ENCODE measurements around the gene HTR2A.

The HTR2A gene

GRCh38 chr13:46846726-46847125, 50.1 kb downstream of the HTR2A start:
- H3K27me3 Mint-ChIP-seq (ENCODE audit: low read depth, poor library complexity): no peaks in the 10 kb centered on the region
- H3K4me3 Mint-ChIP-seq: no peak overlapping the region
- no peaks in the 10 kb centered on the region for H3K9me3 Mint-ChIP-seq
- no peak for DNase-seq
- no peaks in the 10 kb centered on the region for H3K36me3 Mint-ChIP-seq (ENCODE audit: low read depth)
- no peak for TF ChIP-seq CTCF (IDR thresholded peaks at IDR 0.05)
- peaks cover 16% of the 10 kb centered on the region for H3K4me1 Mint-ChIP-seq
- no peak overlapping the region for H3K27ac Mint-ChIP-seq

GRCh38 chr13:46845146-46845545, 51.7 kb downstream of the HTR2A start:
- TF ChIP-seq CTCF (IDR thresholded peaks at IDR 0.05): no peak
- Mint-ChIP-seq H3K36me3 (ENCODE audit: low read depth) (no peaks in the 10 kb centered on the region), H3K4me3 (no peak overlapping the region), H3K9me3 (no peaks in the 10 kb centered on the region), H3K27me3 (ENCODE audit: low read depth, poor library complexity) (no peaks in the 10 kb centered on the region), H3K4me1 (peaks cover 16% of the 10 kb centered on the region), H3K27ac (no peak overlapping the region)
- no peak for DNase-seq

- Mint-ChIP-seq H3K27ac (no peak overlapping the region), H3K36me3 (ENCODE audit: low read depth) (no peaks in the 10 kb centered on the region), H3K9me3 (no peaks in the 10 kb centered on the region), H3K4me1 (peaks cover 16% of the 10 kb centered on the region), H3K4me3 (no peak overlapping the region), H3K27me3 (ENCODE audit: low read depth, poor library complexity) (no peaks in the 10 kb centered on the region)
- DNase-seq: no peak
- TF ChIP-seq CTCF (IDR thresholded peaks at IDR 0.05): no peak
Observed at GRCh38 chr13:46844431-46844830, 52.4 kb downstream of the HTR2A start.

- H3K27ac Mint-ChIP-seq: no peak overlapping the region
- no peak for DNase-seq
- no peak for TF ChIP-seq CTCF (IDR thresholded peaks at IDR 0.05)
Observed at GRCh38 chr13:46839399-46839798, 57.5 kb downstream of the HTR2A start.

GRCh38 chr13:46834657-46835056, 62.2 kb downstream of the HTR2A start:
- Mint-ChIP-seq H3K4me1 (no peaks in the 10 kb centered on the region), H3K36me3 (ENCODE audit: low read depth) (no peaks in the 10 kb centered on the region), H3K4me3 (no peak overlapping the region), H3K27ac (no peak overlapping the region), H3K27me3 (ENCODE audit: low read depth, poor library complexity) (peaks cover 4% of the 10 kb centered on the region), H3K9me3 (peaks cover 6% of the 10 kb centered on the region)
- no peak for DNase-seq
- no peak for TF ChIP-seq CTCF (IDR thresholded peaks at IDR 0.05)

More at GRCh38 chr13:46839399-46839798, 57.5 kb downstream of the HTR2A start:
- H3K36me3 Mint-ChIP-seq (ENCODE audit: low read depth): no peaks in the 10 kb centered on the region
- peaks cover 4% of the 10 kb centered on the region for H3K27me3 Mint-ChIP-seq (ENCODE audit: low read depth, poor library complexity)
- H3K4me3 Mint-ChIP-seq: no peak overlapping the region
- no peaks in the 10 kb centered on the region for H3K4me1 Mint-ChIP-seq
- H3K9me3 Mint-ChIP-seq: peaks cover 6% of the 10 kb centered on the region

- Mint-ChIP-seq H3K27ac (no peak overlapping the region), H3K36me3 (ENCODE audit: low read depth) (no peaks in the 10 kb centered on the region), H3K27me3 (ENCODE audit: low read depth, poor library complexity) (peaks cover 4% of the 10 kb centered on the region), H3K4me1 (no peaks in the 10 kb centered on the region), H3K4me3 (no peak overlapping the region), H3K9me3 (peaks cover 6% of the 10 kb centered on the region)
- peak; percentile 94 for TF ChIP-seq CTCF (IDR thresholded peaks at IDR 0.05)
- peak; percentile 60 for DNase-seq
Observed at GRCh38 chr13:46831588-46832194, 65.2 kb downstream of the HTR2A start.
